Stimulated activated CD4-positive, alpha-beta T cell treated with anti-CD3 and anti-CD28 coated beads, Interleukin-2, amount 100 ng/mL, for 24 hours (primary cell): ENCODE results near the gene GNAI3.

Source experiments
- DNase-seq, 2 donors: peaks; one replicate each; pipeline ENCODE4 v3.0.0-alpha.2; 2020

Gene GNAI3

DNA sequence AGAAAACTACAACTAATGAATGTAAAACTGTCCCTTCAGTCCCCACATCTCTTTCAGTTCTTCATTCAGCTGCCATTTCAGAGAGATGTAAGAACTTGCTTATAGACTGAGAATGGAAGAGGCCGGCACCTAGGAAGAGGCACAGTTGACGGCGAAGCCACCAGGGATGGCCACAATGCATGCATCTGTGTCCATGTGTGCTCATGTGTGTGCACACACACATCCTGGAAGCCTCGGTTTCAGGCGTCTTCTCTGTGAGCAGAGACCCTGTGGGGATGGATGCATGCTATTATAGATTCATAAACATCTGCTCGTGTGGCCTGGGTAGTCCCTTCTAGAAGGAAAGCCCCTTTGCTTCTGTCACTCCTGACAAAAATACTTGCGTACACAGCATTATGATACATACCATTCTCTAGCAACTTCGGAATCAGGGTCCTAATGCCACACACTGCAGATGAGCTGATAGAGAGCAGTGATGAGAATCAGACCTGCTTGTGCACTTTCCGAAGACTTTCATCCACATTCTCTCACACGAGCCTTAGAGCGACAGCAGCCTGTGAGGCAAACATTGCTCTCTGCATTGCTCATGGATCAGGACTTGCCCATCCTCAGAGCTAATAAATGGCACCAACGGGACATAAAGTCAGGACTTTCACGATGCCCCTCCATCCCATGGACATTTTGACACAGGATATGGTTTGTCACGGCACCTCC, 21.2 kb upstream of the GNAI3 start:
- DNase-seq = no peak

GRCh38 chr1:109527846-109528695, 20.3 kb upstream of the GNAI3 start:
- no peak for DNase-seq

- DNase-seq = no peak
Measured at GRCh38 chr1:109528712-109529111, 19.7 kb upstream of the GNAI3 start.

GRCh38 chr1:109529881-109530456, 18.4 kb upstream of the GNAI3 start:
- no peak for DNase-seq

GRCh38 chr1:109530457-109531087, 17.8 kb upstream of the GNAI3 start:
- no peak for DNase-seq

DNA sequence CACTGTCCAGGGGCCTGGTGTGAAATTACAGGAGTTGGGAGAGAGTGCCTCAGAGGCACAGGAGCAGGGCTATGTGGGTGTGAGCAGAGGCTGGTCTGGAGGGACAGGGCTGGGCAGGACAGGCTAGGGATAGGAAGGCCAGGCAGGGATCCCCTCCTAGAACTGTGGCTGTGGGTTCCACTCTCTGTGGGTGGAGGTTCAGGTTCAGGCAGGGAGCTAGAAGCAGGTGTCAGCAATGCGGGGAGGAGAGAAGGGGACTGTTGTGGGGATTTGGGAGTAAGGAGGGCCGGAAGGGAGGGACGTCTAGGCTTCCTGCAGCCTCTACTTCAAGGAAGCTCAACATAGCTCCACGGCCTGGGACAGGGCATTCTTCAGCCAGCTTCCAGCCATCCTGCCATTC, 17.0 kb upstream of the GNAI3 start:
- no peak for DNase-seq

GRCh38 chr1:109531826-109532364, 16.5 kb upstream of the GNAI3 start:
- no peak for DNase-seq

DNA sequence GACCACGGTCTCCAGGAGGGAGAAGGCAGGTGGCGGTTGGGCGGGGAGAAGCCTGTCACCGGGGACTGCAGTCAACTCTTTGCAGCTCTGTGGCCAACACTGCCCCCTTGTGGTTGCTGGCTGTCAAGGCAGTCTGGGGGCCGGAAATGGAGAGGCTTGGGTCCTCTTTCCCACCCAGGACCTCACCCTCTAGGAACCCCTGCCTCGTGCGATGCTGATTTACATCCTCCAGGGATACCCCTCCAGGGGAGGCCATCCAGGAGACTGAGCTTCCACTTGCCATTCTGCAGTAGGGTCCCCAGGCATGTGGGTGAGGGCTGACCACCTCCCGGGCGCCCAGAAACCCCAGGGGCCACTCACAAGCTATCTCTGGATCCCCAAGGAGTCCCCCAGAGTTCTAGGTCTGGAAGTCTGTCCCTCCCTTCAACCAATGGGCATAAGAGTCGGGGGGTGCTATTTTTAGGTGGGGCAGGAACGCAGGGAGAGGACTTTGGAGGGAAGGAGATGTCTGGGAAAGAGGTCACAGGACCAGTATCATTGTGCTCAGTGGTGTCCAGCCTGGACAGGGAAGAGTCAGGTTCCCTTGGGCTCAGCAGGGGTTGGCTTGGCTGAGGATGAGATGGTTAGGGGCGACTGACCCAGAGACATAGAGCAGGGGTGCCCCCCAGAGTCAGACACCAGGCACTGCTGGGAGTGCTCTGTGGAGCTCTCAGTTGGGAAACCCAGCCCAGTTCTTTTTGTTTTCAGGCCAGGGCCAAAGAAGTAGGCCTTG, 15.9 kb upstream of the GNAI3 start:
- DNase-seq = peak; percentile 93 to 95

DNA sequence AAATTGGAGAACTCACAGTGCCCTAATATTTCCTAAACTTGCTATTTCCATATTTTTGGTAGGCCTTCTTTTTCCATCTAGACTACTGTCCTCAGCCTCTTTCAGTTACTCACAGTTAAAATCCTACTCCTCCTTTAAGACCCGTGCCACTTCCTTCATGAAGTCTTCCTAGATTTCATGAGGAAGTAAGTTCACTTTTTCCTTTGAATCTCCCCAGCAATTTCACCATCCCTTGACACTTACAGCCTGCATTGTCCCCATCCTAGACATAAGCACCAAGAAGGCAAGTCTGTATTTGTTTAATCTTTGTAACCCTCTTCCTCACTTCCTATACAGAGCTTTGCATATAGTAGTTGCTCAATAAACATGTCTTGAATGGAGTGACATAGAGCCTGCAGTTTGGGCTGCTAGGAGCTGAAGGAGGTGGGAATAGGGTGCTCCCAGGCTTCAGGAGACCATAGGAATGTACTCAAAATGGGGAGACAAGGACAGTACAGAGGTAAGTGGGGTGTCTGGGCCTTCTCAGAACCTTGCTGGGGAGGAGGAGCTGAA, 14.0 kb upstream of the GNAI3 start:
- DNase-seq = no peak

DNA sequence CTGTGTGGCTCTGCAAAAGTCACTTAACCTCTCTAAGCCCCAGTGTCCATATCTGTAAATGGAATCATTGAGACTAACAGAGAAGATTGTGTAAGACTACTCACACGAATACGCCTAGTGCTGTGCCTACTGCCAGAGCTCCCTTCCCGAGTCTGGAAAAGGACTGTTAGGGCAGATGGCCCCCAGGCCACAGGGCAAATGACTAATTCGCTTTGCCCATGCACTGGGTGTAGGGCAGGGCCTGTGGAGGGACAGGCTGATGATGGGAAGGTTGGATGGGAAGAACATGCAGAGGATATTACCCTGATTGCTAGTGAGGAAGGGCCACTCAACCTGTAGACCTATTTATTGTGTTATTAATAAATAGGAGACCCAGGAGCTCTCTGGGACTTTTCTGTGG, 12.9 kb upstream of the GNAI3 start:
- no peak for DNase-seq

DNA sequence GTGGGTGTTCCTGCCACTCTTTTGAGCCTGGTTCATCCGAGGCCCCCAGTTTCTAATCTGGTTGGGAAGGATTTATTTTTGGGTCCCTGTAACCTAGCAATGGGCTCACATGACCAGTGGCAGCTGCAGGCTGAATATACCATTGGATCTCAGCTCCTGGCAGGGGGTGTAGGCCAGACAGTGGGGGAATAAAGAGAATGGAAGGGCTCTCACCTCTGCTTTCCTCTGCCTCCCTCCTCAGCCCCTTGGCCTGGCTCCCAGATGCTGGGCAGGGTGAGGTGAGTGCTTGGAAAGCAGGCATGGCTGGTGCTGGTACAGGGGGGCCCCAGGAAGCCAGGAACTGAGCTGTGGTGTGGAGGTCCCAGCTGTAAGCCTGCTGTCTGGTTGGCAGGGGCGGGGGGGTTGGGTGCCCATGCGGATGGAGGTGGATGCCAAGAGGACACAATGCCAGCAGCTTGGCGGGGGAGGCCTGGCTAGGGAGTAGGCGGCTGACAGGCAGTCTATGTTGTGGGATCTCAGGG, 12.4 kb upstream of the GNAI3 start:
- DNase-seq = no peak

DNA sequence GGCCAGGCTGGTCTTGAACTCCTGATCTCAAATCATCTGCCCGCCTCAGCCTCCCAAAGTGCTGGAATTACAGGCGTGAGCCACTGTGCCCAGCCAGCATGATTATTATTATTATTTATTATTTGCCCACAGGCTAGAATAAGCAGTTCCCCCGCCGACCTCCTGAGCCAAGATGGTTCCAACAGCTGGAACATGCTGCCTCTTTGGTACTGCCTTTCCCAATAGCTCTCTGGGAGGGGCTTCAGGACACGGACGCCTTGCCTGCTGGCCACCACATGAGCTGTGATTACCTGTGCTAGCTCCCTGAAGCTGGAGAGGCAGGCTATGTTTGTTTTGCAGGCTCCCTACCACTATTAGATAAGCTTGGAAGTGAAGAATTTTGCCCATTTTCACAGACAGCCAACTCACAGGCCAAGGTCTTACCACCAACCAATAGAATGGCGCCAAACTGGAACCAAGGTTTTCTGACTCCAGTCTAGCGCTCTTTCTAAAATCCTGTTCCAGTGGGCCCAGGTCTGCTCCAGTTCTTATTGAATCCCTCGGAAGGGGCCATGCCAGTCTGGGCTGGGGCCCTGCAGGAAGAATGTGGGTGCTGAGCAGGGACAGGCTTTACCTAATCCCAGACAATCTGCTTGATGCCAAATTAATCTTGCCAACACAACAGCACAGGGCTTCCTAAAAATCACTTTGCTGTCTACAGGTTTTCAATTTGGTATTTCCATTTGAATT, 10.8 kb upstream of the GNAI3 start:
- no peak for DNase-seq

DNA sequence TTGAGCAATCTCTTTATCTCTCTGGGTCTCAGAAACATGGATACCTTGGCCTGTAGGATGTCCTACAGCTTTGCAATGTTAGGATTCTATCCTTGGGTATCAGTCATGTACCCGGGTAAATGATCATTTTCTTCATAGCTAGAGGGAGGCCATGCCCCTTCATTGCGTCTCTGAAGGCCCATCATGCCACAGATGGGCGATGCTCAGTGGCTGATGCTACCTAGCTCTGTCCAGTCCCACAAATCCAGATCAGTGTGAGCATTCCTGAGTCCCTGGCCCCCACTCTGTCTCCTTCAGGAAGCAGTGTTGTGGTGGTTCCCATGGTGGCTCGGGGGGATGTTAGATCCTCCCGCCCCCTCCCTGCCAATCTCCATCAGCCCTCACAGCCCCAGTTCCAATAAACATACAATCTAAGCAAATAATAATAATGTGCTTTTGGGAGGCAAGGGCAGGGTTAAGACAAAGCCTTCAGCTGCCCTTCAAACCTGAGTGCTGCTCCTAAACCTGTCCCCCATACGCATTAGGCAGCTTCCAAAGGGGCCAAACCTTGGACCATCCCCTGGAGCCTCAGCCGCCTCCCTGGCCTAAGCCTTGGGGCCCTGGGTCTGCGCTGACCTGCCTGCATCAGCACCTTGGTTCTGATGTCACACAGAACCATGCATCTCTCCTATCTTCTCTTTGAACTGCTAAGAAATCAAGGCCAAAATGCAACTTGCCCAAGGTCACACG, 9.4 kb upstream of the GNAI3 start:
- no peak for DNase-seq

DNA sequence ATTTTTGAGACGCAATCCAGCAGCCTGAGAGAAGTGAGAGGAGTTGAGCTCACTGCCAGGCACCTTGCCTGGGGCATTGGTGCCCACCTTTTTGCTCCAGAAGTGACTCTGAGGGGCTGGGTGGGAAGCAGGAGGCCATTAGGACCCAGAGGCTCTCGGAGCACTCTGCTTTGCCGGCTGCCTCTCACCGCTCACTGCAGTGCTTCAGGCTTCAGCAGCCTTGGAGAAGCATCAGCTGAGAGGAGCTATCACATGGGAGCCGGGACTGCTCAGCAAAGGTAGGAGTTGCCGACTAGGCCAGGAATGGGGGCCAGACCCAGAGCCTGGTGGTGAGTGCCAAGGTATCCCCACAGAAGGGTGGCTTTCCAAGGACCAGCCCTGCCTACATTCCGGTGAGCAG, 8.7 kb upstream of the GNAI3 start, which contains the start of gene GPR61:
GPR61 (plus strand) TSS at position 197 of the 400 bp plus-strand sequence. CDS start 3,151 bp downstream, outside the sequence.
- no peak for DNase-seq

- no peak for DNase-seq
Measured at GRCh38 chr1:109541102-109541501, 7.3 kb upstream of the GNAI3 start.

DNA sequence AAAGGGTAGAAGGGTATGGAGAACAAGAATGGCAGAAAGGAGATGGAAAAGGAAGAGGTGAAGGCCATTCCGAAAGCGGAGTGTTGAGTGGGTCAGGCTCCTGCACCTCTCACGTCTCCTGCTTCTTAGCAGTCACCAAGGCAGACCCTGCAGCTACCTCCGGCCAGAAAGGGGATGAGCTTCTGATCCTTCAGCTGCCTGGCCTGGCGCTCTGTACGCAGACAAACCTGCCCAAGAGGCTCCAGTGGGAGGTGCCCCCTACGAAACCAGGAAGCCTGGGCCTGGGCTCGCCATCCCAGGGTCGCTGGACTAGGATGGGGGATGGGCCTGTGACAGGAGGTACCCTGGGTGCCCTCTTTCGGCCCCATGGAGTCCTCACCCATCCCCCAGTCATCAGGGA, 5.8 kb upstream of the GNAI3 start:
- DNase-seq = no peak

GRCh38 chr1:109543283-109543987, 5.0 kb upstream of the GNAI3 start:
- no peak for DNase-seq

- no peak for DNase-seq
Measured at GRCh38 chr1:109543988-109544735, 4.3 kb upstream of the GNAI3 start.
